Measurements from ENCODE around the gene MBP. TPM values are rescaled to one million over a fixed set of nuclear protein-coding genes. Genes with fewer than 3 reads are reported as not detected.
A peak's percentile ranks its signal among the peaks of the same experiment; 100 is the strongest.

Gene MBP
- total and polyA plus RNA-seq, 2 donors from 2014 or later: 15.1 to 61.2 TPM

- FAIRE-seq (no peak), DNase-seq (peak in 2 of 5 donors; percentile 19 to 50)
- no peak overlapping the region for H3K9ac ChIP-seq (ENCODE audit: low read length in 3 of 3)
- H3K9me3 ChIP-seq (ENCODE audit: control insufficient read depth in 2 of 3, insufficient read depth in 1 of 3, low read length in 3 of 3): no peaks in the 10 kb centered on the region
- H3K4me1 ChIP-seq (ENCODE audit: control insufficient read depth in 2 of 3, insufficient read depth in 2 of 3, low read depth in 1 of 3, low read length in 3 of 3): no peaks in the 10 kb centered on the region
- intact Hi-C loops (cut with DNase I): no loop called here
- peaks cover 0 to 18% (median 2%) of the 10 kb centered on the region in 3 donors for H3K36me3 ChIP-seq (ENCODE audit: control insufficient read depth in 2 of 3, insufficient read depth in 3 of 3, low read length in 3 of 3)
- H3K4me3 ChIP-seq (ENCODE audit: low read length in 3 of 3): no peak overlapping the region
- TF ChIP-seq CTCF (IDR thresholded peaks at IDR 0.05; ENCODE audit: borderline replicate concordance, extremely low read depth, insufficient read depth): no peak
- no peaks in the 10 kb centered on the region for H3K27me3 ChIP-seq (ENCODE audit: control insufficient read depth, insufficient read depth, low read length)
- no peak overlapping the region for H3K27ac ChIP-seq (ENCODE audit: low read depth in 2 of 2, low read length in 2 of 2)
Measured at GRCh38 chr18:76943542-76944339, 188.8 kb downstream of the MBP start.

GRCh38 chr18:76941284-76941683 lies 191.3 kb downstream of the MBP start:
- DNase-seq (no peak), FAIRE-seq (no peak)
- Histone ChIP-seq H3K27ac (ENCODE audit: low read depth in 2 of 2, low read length in 2 of 2) (no peak overlapping the region), H3K4me3 (ENCODE audit: low read length in 3 of 3) (no peak overlapping the region), H3K27me3 (ENCODE audit: control insufficient read depth, insufficient read depth, low read length) (no peaks in the 10 kb centered on the region), H3K9me3 (ENCODE audit: control insufficient read depth in 2 of 3, insufficient read depth in 1 of 3, low read length in 3 of 3) (no peaks in the 10 kb centered on the region), H3K9ac (ENCODE audit: low read length in 3 of 3) (no peak overlapping the region), H3K4me1 (ENCODE audit: control insufficient read depth in 2 of 3, insufficient read depth in 2 of 3, low read depth in 1 of 3, low read length in 3 of 3) (no peaks in the 10 kb centered on the region), H3K36me3 (ENCODE audit: control insufficient read depth in 2 of 3, insufficient read depth in 3 of 3, low read length in 3 of 3) (peaks cover 0 to 17% (median 7%) of the 10 kb centered on the region in 3 donors)
- intact Hi-C loops (cut with DNase I): no loop called here
- no peak for TF ChIP-seq CTCF (IDR thresholded peaks at IDR 0.05; ENCODE audit: borderline replicate concordance, extremely low read depth, insufficient read depth)

- Histone ChIP-seq H3K36me3 (ENCODE audit: control insufficient read depth in 2 of 3, insufficient read depth in 3 of 3, low read length in 3 of 3) (peaks cover 0 to 21% (median 7%) of the 10 kb centered on the region in 3 donors), H3K9ac (ENCODE audit: low read length in 3 of 3) (no peak overlapping the region), H3K9me3 (ENCODE audit: control insufficient read depth in 2 of 3, insufficient read depth in 1 of 3, low read length in 3 of 3) (no peaks in the 10 kb centered on the region), H3K4me3 (ENCODE audit: low read length in 3 of 3) (no peak overlapping the region), H3K4me1 (ENCODE audit: control insufficient read depth in 2 of 3, insufficient read depth in 2 of 3, low read depth in 1 of 3, low read length in 3 of 3) (no peaks in the 10 kb centered on the region), H3K27me3 (ENCODE audit: control insufficient read depth, insufficient read depth, low read length) (no peaks in the 10 kb centered on the region), H3K27ac (ENCODE audit: low read depth in 2 of 2, low read length in 2 of 2) (no peak overlapping the region)
- TF ChIP-seq CTCF (IDR thresholded peaks at IDR 0.05; ENCODE audit: borderline replicate concordance, extremely low read depth, insufficient read depth): no peak
- intact Hi-C loops (cut with DNase I): no loop called here
- DNase-seq: no peak
- no peak for FAIRE-seq
Measured at GRCh38 chr18:76938619-76939018, 194.0 kb downstream of the MBP start.
